Stimulated activated CD4-positive, alpha-beta T cell treated with anti-CD3 and anti-CD28 coated beads, Interleukin-15, amount 100 ng/mL, for 1 hour (primary cell): ENCODE results near the gene CFL2.
"Not testable (repeated sequence)": the region's sequence is repeated elsewhere in the genome, so short reads cannot be mapped to it uniquely, and the experiment has no call there.

Experiments
- DNase-seq, 2 donors: peaks; one replicate each; pipeline ENCODE4 v3.0.0-alpha.2; 2020; ENCODE audit warnings: low read depth in 1 of 2, low spot score in 1 of 2

Gene CFL2

DNA sequence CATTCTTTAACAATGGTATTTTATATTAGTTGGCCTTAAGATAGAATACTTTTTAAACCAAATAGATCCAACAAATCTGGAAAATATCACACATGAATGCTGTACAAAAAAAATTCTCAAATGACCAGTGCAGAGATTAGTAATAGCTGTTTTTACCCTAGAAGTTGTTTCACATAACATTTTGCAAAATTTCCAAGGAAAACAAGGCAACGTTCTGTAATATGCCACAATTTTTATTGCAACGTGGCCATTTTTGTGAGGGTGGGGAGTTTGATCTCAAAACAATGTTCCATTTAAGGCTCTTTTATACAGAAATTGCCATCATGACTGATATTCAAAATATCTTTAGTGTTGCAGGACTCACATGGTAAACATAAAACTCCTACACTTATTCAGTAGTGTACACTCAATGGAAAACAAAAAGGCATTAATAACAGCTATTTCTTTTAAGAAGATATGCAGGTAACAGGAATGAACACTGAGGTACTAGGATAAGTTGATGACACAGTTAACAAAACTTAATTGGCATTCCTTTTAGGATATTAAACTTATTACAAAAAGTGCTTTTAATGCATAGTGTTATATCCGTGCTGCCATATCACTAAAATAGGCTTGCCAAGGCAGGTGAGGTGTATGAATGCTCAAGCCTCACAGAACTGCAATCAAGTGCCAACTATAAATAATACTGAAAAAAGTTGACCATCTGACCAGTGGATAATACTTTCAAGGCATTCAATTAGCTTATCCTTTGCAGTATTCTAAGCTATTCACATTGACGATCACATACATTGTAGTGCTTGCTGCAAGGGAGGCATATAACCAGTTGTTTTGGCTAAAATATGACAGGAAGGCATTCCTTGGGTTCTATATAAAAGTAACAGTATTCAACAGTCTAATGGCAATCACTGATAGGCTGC is 2.3 kb downstream of the CFL2 start:
- DNase-seq, result no peak

DNA sequence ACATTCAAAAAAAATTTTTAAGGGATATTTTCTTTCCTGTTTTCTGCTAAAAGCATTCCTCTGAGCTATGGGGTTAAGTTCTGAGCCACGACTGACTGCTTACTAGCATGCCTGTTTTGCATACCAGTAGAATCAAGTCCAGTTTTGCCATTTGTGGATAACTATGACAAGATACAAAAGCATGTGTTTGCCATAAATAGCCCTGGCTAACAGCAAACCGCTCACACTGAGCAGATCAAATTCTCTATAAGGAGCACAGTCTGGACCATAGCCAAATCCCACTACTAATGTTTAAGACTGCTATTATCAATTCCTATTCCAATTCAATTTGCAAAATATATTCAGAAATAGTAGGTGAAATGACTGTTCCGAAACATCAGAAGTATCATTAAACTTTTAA is 3.2 kb downstream of the CFL2 start:
- no peak for DNase-seq

DNA sequence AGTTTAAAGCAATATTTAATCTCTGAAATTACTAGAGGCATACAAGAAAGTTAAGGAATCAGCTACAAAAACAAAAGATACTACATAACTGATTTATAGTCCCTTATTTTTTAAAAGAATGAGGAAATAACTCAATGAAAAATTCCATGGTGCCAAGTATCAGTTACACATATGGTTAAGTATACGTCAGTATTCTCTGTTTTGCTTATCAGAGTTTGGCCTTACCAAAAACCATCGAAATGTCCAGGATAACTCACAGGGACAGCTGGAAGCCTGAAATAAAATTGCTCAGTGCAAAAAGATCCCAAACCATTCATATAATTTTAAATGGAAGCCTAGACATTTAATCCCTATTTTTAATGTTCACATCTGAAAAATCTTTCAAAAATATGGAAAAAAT is 3.6 kb downstream of the CFL2 start:
- no peak for DNase-seq

DNA sequence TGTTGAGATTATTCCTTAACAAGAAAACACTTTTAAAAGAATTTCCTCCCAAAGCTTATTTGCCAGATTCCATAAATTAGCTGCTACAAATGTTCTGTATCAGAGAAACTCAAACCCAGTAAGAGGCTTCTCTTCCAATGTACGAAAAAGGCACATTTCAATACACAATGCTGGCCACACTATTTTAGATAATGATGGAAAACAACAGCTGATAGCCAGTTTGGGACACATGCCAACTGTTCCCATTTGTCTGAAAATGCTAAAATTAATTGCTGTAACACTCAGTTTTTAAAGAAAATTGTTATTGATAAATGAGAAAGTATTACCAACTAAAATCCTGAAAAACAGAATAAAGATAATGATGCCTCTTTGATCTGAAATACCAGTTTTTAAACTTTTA is 4.4 kb downstream of the CFL2 start:
- no peak for DNase-seq

DNA sequence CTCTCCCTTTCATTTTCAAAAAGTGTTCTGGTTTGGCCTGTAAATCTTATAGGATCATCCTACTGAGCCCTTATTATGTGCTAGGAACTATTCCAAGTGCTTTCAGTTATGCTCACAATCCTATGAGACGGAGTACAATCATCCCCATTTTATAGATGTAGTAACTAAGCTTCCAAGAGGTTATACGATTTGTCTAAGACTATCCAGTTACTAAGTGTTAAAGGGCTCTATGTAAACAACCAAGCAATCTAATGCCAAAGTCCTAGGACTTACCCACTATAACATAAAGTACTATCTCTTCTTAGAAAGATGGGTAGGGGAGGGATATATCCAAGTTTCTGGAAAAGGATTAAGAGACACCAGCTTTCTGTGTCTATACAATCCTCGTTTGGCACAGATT is 6.7 kb downstream of the CFL2 start:
- DNase-seq, result no peak

DNA sequence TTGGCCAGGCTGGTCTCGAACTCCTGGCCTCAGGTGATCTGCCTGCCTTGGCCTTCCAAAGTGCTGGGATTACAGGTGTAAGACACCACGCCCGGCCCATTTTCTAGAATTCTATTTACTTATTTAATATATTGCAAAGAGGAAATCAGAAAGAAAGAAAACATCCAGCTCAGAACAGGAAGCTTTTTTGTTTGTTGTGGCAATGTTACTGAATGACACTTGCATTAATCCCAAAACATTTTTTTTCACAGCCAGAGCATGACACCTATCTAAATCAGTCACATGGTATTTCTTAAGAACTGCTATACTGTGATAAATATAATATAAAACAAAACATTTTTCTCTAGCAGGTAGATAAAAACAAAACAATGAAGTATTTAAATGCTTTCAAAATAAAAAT is 12.6 kb downstream of the CFL2 start:
- DNase-seq, result no peak

DNA sequence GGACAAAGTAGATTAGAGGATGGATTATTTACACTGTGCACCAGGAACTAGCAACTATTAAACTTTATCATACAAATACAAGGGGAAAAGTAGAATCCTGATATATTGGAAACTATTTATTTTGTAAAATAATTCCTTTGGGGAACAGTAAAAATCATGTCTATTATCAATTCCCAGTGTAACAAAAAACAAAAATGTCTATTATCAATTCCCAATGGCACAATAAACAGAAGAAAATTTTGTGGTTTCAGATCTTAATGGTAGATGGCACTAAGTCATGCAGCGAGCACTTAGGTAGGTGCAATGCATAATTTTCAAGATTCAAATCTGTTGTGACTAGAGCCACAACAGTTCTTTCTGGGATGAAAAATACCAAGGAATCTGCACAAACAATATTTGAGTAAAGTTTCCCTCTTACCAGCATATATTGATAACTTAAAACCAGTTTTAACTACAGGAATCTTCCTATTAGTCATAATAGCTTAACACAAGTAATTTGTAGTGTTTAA is 13.7 kb downstream of the CFL2 start:
- DNase-seq, result no peak

DNA sequence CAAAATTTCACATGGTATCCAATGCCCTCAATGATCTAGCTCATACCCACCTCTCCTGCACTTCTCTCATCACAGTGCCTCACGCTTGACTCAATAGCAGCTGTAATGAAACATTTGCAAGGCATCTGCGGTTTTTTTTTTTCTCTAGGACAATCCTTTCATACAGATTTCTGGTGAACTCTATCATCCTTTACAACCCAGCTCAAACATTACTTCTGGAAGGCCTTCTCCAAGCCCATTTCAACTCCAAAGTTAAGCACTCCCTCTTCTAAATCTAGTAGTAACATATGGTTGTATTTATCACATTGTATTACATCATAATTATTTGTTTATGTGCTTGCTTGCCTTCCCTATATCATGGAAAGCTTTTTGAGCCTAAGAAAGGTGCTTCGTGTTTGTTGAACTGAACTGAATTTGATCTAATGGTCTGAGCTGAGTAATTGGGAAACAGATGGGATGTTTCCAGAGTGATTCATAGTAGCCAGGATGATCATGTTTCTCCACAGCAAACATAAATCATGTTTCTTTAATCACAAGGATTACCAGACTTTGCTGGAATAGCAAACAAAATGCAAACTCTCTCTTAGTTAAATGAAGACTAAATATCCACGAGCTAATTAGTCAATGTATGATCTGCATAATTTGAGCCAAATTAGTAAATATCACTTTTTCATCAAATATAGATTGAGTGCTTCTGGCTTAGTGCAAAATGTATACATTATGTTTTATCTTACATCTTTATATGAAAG is 14.3 kb downstream of the CFL2 start:
- DNase-seq, result no peak

DNA sequence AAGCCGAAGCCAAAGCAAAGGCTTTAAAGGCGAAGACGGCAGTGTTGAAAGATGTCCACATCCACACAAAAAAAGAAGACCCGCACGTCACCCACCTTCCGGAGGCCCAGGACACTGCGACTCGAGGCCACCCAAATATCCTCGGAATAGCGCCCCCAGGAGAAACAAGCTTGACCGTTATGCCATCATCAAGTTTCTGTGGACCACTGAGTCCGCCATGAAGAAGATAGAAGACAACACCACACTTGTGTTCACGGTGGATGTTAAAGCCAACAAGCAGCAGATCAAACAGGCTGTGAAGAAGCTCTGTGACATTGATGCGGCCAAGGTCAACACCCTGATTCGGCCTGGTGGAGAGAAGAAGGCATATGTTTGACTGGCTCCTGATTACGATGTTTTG is 20.2 kb downstream of the CFL2 start:
- DNase-seq, result not testable (repeated sequence)

DNA sequence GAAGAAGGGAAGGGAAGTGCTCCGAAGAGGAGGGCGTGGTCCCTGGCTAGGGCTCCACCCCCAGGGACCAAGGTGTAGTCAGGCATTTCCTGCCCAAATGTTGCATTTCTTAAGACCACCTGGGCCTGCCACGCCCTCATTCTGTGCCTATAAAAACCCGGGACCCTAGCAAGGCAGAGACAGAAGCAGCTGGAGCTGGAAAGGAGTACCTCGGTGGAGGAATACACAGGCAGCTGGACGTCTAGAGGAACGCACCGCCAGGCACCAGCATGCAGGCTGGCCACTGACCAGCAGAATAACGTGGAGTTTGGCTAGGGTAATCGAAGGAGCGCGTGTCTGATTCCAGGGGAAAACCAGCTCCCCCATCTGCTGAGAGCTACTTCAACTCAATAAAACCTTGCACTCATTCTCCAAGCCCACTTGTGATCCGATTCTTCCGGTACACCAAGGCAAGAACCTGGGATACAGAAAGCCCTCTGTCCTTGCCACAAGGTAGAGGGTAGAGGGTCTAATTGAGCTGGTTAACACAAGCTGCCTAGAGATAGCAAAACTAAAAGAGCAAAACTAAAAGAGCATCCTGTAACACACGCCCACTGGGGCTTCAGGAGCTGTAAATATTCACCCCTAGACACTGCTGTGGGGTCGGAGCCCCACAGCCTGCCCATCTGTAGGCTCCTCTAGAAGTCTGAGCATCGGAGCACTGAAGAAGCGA is 21.0 kb downstream of the CFL2 start:
- DNase-seq, result no peak

DNA sequence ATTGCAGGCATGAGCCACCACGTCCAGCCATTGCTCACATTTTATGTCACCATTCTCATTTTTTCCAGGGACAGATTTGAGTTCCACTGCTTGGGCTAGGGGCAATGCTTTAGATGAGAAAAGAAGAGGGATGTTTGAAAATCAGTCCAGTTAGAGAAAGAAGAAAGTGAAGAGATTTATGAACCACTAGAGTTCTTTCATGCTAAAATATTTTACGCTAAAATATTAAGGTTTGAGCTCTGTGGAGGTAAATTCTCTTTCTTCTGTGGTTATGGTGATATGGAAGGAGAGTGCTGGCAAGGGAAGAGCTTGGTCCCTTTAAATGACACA is 21.5 kb downstream of the CFL2 start:
- no peak for DNase-seq

DNA sequence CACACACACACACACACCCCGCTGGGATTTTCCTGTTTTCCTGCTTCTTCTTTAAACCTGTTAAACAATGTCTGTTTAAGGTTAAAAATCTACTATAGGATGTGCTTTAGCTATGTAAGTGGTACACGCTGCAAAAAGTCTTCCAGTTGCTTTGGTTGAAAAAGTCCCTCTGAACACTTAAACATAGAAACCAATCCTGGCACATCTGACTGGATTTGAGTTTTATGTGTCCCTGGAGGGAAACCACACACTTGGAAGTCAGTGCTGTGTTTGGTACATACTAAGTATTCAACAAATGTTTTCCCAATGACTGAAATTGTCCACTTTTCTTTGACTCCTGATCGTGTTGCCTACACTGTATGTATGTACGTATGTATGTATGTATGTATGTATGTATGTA is 22.0 kb downstream of the CFL2 start:
- DNase-seq, result no peak

DNA sequence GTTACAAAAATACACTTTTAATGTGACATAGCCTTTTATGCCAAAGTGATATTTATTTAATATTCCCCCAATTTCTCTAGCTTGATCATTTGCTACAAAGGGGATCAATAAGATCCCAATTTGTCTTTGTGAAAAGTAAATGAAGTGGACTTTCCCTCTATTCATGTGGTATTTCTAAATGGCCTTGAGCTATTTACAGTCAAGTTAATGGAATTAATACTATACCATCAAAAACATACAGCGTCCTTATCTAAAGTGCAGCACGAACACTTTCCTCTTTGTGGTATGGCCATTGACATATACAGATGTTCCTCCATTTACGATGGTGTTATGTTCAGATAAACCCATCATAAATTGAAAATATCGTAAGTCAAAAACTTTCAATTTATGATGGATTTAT is 23.2 kb downstream of the CFL2 start:
- no peak for DNase-seq

DNA sequence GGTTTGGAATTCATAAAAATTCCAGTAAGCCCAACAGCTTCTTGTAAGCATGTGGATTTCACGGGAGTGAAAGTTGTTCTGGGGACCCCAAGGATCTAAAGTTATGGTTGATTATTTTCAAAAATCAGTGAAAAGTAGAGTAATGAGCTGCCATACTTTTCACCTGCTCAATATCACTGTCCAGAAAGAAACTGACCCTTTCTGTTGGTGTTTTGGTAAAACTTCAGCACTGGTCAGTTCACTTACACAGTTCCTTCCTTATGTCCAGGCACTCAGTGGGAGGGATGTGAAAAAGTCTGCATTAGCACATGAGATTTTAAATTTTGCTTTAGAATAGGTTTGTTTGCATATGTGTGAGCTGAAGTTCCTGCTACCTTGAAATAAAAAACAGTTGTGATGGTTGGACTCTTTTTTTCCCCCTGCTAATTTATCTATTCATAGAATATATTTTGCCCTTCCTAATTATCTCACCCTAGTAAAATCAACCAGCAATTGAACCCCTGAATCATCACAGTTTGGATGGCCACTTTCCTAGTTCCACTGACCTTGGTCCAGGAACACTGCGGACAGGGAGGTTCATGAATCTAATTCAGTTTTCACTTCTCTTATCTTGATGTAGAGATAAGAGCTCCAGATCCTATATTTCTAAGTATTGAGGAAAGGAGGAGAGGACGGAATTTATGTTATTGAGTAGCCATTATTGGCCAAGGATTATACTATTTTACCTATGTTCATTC is 25.8 kb downstream of the CFL2 start:
- no peak for DNase-seq

DNA sequence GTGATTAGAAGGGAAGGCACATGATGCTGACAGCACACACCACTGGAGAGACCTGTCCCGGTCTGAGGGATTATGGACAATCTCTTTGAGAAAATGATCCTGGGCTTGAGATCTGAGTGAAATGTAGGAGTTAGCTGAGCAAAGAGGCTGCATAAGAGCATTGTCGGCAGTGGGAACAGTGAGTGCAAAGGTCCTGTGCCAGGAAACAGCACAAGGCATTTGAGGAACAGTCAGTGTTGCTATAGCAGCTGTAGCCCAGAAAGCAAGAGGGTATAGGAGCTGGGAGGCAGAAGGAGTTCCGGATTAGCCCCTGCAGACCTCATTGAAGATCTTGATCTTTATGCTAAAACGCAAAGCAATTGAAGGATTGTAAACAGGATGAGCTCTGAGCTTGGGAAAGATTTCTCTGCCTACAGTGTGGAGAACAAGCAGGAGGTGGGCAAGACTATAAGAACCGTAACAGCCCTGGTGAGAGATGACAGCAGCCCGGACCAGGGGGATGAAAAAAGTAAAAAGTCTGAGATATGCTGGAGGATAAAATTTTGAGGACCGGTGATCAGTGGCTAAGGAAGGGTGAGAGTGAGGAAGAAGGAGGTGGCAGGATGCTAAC is 28.5 kb downstream of the CFL2 start:
- DNase-seq, result no peak

DNA sequence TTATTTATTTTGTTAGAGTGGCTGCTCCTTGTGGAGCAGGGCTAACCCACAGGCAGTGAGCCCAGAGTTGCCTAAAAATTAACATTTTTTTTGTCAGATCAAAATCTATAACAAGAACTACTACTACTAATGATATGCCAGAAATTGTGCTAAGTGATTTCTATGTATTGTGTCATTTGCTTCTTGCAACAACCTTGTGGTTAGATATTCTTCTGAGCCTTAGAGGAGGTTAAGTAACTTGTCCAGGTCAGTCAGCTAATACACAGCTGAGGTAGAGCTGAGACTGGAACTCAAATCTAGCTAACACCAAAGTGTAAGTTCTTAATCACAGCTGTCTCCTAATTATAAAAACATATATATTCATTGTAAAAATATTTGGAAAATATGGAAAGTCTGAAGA is 29.8 kb downstream of the CFL2 start:
- no peak for DNase-seq

DNA sequence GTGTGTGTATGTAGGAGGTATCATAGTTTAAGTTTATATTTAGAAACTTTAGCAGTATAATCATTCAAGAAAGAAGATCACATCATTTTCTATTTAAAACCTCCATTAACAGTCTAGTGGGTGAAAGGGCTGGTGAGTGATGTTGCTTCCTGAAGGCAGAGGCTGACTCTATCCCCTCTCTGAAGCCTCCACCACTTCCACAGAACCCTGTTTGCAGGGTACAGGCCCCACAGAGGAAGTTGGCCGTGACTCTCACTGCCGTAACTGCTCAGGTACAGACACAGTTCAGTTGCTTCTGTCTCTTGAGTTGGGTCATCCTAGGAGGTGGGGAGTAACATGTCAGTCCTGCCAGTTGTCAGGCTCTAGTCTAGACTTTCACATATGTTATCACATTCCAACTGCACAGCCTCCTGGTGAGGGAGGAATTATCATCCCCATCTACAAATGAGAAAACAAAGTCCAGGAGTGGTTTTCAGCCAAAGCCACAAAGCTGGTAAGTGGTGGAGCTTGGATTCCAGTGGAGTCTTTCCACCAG is 31.5 kb downstream of the CFL2 start:
- no peak for DNase-seq

DNA sequence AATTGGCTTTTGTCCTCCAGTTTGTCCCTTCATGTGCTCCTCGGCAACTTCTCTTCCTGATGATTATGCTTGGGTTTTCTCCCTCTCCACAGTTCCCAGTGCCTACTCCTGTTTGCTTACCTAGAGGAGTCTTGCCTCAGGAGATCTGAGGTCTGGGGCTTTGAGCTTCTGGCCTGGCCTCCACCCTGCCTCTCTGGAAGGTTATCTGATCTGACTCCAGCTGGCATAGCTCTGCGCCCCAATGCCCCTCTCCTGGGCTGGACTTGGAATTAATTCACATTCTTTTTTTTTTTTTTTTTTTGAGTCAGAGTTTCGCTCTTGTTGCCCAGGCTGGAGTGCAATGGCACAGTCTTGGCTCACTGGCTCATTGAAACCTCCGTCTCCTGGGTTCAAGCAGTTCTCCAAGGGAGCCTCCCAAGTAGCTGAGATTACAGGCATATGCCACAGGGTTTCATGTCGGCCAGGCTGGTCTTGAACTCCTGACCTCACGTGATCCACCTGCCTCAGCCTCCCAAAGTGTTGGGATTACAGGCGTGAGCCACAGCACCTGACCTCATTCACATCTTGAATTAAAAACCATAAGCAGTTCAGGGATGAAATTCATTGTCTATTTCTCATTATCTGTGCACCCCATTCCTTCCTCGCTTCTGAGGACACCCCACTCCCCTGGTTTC is 33.5 kb downstream of the CFL2 start:
- DNase-seq, result no peak

DNA sequence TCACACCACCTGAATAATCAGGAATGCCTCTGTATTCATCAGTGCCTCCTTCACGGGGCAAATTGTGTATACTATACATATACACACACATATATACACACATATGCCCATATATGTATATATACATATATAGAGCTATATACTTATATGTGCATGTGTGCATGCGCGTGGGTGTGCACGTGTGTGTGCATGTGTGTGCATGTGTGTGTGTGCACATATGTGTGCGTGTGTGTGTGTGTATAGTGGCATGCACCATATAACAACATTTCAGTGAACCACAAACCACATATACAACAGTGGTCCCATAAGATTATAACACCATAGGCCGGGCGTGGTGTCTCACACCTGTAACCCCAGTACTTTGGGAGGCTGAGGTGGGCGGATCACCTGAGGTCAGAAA is 35.7 kb downstream of the CFL2 start:
- DNase-seq, result no peak

DNA sequence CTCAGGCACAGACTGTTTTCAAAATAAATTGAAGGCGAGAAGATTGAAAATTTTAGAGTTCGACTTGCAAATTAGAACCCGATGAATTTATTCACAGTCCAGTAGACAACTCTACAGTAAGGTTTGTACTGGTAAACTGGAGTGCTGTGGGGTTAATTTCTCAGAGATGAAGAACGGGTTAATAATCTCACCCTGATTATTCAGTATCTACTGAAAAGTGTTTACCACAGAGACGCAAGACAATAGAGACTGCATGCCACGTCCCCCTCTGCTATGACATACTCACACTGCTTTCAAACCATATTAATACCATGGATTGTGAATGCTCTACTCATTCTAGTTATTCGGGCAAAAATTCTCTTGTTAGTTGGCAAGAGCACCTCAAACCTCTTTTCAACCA is 36.1 kb downstream of the CFL2 start:
- no peak for DNase-seq
